IPS-NIHi11 (cell line): ENCODE results near the gene SDR9C7.
"Not testable (repeated sequence)": the region's sequence is repeated elsewhere in the genome, so short reads cannot be mapped to it uniquely, and the experiment has no call there.

Source experiments
- DNase-seq: peaks from one replicate; pipeline ENCODE4 v3.0.0; 2012; ENCODE audit warnings: mixed read lengths, low spot score

Gene SDR9C7

DNA sequence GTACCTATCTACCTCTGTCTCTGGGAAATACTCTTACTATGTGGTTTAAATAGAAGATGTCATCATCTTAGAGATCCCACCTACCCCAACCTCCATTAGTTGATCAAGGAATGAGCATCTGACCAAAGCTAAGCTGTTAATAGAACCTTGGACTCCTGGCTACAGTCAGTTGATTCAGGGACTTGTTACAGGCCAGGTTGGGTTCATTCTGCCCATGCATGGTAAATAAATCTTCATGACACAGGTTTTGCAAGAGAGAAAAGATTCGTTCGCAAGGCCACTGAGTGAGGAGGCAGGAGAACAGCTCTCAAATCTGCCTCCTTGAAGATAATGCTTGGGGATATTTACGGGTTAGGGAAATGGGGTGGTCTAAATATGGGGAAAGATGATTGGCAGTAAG, 19.5 kb downstream of the SDR9C7 start:
- DNase-seq = no peak

DNA sequence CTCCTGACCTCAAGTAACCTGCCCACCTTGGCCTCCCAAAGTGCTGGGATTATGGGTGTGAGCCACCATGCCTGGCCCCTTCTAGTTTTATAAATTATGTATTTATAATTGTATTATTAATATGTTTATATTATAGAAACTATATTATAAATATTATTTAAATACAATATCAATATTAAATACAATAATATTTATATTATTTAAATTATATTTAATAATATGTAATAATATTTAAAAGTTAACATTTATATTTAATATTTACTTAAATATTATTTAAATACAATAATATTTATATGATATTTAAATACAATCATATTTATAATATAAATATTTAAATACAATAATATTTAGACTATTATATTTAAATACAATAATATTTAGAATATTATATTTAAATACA, 20.0 kb downstream of the SDR9C7 start:
- no peak for DNase-seq

DNA sequence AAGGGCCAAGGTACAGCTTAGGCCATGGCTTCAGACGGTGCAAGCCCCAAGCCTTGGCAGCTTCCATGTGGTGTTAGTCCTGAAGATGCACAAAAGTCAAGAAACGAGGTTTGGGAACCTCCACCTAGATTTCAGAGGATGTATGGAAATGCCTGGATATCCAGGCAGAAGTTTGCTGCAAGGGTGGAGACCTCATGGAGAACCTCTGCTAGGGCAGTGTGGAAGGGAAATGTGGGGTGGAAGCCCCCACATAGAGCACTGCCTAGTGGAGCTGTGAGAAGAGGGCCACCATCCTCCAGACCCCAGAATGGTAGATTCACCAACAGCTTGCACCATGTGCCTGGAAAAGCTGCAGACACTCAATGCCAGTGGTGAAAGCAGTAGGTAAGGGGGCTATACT, 24.8 kb downstream of the SDR9C7 start:
- DNase-seq = not testable (repeated sequence)

DNA sequence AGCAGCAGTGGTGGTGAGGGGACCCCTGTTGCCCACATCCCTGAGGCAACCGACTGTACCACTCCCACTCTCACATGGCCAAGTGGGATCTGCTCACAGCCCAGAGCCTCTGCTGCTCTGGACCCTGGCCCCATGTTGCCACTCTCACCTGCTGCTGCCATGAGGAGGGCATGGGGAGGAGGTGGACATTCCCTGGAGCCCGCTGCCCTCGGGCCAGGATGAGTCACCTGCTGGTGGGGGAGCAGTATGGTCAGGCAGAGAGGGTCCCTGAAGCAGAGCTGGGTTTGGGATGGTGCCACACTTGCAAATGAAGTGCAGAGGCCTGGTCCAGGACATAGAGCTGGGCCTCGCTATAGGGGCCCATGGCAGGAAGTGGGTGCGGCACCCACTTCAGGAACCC, 26.1 kb downstream of the SDR9C7 start:
- DNase-seq = no peak

DNA sequence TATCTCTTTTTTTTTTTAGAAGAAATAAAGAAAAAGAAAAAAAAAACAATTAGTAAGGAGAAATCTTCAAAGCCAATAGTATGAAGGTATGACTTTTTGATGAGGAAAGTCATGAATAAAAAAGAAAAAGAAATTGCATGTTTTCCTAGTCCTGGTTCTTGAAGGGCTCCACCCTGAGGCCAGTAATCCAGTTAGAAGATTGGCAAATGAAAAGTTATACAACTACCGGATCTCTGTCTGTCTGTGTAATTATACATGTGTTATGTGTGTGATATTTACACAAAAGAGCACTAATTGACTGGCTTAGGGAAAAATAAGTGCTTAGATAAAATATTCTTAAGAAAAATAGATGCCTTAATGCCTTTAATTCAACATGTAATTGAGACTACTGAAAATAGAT, 28.4 kb downstream of the SDR9C7 start:
- DNase-seq = no peak

DNA sequence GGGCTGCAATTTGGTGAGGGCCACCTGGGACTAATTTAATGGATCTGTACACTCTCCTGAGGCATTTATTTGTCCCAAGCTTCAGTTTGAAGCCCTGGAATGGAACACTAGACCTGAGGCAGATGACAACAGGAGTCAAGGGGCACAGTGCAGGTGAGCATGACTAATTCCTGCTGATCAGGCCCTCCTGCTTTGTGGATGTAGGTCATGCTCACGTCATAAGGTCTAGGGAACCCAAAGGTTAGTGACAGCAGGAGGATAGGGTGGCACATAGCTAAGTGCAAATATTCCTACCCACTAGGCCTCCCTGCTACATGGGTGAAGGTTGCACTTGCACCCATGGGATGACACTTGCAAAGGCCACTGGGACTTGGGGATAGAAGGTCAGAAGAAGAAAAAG, 30.8 kb downstream of the SDR9C7 start:
- no peak for DNase-seq

DNA sequence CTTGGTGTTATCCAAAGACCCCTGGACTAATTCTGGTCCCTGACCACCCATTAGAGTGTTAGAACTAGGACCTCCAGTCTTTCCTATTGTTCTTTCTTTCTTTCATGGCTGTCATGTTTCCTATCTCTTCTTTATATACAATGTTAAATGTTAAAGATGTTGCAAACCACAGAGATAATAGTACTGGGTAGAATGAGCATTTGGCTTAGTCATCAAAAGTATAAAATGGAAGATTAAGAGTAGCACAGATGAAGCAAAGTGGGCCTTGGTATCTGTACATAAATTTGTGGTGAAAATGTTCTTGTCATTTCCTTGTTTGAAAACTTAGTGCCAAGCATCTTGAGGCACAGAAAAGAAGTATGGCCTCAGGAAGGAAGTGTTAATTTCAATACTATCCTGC, 32.9 kb downstream of the SDR9C7 start:
- not testable (repeated sequence) for DNase-seq

DNA sequence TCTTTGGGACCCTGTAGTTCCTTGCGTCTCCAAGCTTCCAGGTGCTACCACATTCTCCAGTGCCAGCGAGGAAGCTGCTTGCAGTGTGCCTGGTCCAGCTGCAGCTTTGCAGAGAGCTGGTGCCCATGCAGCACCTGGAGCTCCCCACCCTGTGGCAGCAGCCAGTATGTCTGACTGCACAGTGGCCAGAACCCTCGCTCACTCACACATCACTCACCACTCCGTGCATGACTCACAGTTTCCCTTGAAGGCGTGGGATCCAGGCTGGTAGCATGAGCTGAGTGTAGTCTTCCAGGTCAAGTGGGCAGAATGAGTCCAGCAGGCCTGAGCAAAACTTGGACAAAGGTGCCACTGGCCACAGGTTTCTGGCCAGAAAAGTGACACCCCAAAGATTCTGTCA, 33.6 kb downstream of the SDR9C7 start:
- DNase-seq = no peak

DNA sequence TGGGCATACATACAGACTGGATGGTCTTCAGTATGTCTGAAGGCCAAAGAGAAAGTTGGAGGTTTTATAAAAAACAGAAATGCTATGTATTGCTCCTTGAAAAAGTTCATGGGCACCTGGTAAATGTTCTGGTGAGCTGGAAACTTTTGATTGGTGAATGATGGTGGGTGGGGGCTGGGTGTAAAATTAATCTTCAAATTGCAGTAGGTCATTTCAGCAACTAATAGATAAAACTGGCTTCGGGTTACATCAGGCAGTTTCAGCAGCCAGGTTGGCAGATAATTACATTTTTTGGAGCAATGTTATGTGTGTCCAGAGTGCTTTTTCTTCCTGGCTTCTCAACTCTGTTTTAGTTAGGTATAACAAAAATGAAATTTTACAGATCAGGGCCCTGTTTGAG, 35.3 kb downstream of the SDR9C7 start:
- DNase-seq = no peak

DNA sequence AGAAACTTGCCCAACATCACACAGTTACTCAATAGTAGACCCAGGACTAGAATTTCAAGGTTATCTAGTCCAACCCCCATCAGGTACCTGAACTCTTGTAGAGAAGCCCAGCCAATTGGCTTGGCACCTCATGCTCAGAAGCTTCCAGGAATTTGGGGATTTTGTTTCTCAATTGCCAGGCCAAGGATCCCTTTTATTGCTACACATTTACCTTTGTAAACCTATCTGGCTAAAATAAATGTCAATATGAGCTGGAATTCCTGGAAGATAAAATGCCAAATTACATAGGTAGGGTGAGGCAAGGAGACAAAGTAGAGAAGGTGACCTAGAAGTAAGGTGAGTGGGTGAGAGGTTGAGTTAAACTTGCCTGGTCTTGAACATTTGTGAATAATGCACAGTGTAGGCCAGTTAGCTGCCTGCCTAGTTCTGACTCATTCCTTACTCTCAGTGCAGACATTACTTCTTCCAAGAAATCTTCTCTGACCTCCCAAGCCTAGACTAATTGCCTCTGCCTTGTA, 36.3 kb downstream of the SDR9C7 start:
- DNase-seq = no peak

DNA sequence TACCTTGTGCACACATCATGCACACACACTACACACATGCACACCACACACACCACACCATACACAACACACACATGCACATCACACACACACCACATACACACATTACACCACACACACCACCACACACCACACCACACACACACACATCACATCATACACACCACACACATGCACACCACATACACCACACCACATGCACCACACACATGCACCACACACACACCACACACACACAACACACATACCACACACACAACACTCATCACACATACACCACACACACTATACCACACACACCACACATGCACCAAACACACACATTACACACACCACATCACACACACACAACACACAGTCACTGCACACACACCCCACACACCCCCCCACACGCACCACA, 38.1 kb downstream of the SDR9C7 start:
- DNase-seq = no peak

DNA sequence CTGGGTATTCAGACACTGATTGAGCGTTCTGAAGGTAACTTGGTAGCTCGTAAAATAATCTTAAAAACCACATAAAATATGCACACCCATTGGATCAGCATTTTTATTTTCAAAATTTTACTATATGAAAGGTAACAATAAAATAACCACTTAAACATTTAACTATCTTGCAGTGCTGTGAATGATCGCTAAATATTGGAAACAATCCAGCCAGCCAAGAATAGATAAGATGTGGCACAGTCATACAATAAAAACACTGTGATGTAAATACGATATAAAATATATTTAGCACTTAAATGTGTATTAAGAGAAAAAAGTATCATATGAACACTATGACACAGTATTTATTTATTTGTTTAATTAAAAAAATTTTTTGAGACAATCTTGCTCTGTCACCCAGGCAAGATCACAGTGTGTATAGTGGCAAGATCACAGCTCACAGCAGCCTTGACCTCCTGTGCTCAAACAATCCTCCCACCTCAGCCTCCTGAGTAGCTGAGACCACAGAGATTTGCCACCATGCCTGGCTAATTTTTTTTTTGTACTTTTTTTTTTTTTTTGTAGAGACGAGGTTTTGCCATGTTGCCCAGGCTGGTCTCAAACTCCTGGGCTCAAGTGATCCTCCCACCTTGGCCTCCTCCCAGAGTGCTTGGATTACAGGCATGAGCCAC, 39.4 kb downstream of the SDR9C7 start:
- DNase-seq = no peak

DNA sequence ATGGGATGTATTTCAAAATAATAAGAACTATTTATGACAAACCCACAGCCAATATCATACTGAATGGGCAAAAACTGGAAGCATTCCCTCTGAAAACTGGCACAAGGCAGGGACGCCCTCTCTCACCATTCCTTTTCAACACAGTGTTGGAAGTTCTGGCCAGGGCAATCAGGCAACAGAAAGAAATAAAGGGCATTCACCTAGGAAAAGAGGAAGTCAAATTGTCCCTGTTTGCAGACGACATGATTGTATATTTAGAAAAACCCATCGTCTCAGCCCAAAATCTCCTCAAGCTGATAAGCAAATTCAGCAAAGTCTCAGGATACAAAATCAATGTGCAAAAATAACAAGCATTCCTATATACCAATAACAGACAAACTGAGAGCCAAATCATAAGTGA, 42.3 kb downstream of the SDR9C7 start:
- not testable (repeated sequence) for DNase-seq

DNA sequence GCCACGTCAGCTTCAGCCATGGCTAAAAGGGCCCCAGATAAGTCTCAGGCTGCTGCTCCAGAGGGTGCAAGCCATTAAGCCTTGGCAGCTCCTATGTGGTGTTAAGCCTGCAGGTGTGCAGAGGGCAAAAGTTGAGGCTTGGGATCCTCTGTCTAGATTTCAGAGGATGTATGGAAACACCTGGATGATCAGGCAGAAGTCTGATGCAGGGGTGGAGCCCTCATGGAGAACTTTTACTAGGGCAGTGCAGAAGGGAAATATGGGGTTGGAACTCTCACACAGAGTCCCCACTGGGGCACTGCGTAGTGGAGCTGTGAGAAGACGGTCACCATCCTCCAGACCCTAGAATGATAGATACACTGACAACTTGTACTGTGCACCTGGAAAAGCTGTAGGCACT, 47.9 kb downstream of the SDR9C7 start:
- no peak for DNase-seq

DNA sequence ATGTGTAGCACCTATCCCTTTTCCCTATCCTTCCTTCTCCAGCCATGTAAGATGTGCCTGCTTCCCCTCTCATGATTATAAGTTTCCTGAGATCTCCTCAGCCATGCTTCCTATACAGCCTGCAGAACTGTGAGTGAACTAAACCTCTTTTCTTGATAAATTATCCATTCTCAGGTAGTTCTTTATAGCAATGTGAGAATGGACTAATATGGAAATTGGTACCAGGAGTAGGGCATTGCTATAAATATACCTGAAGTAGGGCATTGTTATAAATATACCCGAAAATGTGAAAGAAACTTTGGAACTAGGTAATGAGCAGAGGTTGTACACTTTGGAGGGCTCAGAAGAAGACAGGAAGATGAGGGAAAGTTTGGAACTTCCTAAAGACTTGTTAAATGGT, 48.9 kb downstream of the SDR9C7 start:
- DNase-seq = no peak

DNA sequence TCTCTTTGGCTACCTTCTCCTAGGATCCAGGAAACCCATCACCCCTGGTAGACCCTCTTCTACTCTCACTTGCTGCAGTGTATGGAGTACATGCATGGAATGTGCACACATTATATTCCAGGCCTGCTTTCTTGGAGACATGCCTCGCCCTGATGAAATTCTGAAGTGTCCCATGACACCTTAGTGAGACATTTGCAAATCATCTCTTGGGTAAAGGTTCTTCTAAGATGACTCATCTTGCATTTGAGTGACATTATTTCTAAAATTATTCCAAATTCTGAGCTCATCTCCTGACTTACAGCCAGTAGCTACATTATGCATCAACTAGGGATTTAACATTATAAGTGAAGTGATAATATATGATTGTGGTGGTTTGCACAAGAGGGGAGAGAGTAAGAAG, 49.8 kb downstream of the SDR9C7 start:
- DNase-seq = no peak

DNA sequence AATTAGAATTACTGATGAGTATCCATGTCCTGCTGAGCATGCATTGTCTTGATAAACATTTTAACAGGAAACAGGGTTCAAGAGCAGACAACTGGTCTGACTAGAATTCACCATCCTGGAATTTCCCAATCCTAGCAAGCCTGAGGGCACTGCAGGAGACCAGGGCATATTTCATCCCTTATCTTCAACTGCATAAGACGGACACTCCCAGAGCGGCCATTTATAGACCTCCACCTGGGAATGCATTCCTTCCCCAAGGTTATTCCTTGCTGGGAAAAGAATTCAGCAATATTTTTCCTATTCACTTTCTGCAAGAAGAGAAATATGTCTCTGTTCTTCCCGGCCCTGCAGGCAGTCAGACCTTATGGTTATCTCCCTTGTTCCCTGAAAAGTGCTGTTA, 51.8 kb downstream of the SDR9C7 start:
- not testable (repeated sequence) for DNase-seq

DNA sequence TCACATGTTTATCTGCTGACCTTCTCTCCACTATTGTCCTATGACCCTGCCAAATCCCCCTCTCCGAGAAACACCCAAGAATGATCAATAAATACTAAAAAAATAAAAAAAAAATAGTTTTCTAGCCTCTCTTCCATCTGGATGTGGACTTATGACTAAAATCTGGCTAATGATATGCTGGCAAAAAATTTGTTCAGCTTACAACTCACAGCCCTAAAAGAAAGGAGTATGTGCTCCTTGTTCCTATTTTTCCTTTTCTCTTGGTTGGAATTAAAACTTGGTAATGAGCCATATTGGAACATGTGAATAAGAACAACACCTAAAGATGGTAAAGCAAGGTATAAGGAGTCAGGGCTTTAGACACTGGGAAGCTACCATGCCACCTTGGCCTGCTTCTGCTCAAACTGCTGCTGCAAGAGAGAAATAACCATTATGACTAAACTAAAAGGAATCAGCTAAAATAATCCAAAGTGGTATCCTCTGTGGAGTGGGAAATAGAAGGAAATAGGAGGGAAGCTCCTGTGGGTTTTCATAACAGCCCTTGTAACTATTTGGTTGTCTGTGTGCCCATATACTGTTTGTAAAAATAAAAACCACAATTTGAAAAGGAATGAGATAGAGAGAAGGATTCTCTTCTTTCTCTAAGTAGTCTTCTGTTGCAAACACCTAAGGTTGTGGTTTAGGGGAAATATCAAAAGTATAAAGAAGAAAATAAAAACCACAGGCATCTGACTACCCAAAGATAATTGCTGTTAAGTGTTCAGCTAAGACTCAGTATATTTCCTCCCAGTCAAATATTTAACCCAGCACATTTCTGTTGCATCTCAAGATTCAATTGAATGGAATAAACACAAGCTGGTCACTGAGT, 53.8 kb downstream of the SDR9C7 start:
- no peak for DNase-seq

DNA sequence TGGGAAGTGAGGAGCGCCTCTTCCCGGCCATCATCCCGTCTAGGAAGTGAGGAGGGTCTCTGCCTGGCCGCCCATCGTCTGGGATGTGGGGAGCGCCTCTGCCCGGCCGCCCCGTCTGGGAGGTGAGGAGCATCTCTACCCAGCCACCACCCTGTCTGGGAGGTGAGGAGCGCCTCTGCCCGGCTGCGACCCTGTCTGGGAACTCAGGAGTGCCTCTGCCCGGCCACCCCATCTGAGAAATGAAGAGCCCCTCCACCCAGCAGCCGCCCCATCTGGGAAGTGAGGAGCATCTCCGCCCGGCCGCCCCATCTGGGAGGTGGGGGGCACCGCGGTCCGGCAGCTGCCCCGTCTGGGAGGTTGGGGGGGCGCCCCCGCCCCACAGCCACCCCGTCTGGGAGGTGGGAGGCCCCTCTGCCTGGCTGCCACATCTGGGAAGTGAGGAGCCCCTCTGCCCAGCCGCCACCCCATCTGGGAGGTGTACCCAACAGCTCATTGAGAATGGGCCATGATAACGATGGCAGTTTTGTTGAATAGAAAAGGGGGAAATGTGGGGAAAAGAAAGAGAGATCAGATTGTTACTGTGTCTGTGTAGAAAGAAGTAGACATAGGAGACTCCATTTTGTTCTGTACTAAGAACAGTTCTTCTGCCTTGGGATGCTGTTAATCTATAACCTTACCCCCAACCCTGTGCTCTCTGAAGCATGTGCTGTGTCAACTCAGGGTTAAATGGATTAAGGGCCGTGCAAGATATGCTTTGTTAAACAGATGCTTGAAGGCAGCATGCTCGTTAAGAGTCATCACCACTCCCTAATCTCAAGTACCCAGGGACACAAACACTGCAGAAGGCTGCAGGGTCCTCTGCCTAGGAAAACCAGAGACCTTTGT, 54.7 kb downstream of the SDR9C7 start:
- not testable (repeated sequence) for DNase-seq

DNA sequence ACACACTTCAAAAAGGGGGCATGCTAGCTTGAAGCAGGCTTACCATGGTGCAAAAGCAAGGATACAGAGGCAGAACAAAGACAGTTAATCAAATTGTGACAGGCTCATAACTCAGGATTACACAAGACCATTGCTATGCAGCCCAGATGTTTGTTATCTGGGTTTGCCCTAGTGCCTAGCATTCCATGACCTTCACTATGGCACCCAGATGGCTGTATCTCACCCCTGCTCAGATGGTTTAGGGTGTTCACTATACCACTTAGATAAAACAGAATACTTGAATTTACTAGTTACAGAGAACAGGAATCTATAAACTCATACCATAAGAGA, 56.2 kb downstream of the SDR9C7 start:
- no peak for DNase-seq

DNA sequence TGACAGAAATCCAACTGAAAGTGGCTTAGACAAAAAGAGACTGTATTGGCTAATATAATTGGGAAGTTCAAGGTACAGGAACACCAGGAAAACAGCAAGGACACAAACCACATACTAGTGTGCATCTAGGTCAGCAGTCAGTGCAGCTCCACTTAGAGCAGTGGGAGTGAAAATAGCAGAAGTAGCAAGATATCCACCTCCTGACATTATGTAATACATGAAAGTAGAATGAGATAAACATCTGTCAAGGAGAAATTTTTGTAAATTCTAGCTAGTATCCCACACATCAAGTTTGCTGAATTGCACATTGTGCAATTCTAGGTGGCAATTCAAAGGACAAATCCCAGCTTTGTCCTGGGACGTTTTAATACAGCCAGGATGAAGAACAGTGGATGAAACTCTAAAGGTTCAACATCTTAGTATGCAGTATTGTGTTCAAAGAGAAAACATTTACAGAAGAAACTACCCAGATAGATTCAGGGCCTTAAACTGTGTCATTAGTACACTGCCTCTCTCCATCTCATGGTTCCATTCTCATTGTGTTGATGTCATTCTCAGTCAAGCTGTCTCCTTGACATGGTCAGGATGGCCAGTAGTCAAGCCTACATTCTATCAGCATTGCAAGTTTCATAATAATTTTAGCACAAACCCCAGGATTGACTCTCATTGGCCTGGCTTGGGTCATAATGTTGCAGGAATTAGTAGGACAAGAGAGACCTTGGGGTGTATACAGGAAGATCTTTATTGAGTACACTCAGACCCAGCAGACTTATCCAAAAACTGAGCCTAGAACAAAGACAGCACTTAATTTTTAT, 56.8 kb downstream of the SDR9C7 start:
- no peak for DNase-seq

DNA sequence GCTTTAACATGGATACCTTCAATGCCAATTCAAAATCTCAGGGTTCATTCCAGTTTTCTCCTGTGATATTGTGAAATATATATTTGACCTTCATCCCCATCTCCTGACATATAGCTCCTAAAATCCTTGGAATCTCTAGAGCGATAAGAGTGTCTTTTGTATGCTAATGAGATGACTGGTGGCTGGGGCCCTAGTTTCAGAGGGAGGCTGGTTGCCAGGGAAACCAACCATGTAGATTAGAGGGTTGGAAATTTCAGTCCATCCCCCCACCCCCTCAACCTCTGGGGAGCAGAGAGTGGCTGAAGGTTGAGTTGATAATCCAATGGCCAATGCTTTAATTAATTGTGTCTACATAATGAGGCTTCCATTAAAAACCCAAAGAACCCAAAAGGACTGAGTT, 59.4 kb downstream of the SDR9C7 start:
- peak; percentile 17 for DNase-seq
